GM12864 (cell line): ENCODE measurements around the gene PCDH9.
"Not testable (repeated sequence)": the region's sequence is repeated elsewhere in the genome, so short reads cannot be mapped to it uniquely, and the experiment has no call there.

Experiments used
- DNase-seq: peaks from one replicate; pipeline ENCODE4 v3.0.0-alpha.2; 2011; ENCODE audit warnings: low read depth
- H3K4me3 ChIP-seq: 2 replicates; pipeline ENCODE4 v1.5.1; 2011; ENCODE audit warnings: mild to moderate bottlenecking, low read depth, low read length, control low read depth
- TF ChIP-seq, protein P1 (sequence below): IDR thresholded peaks from 2 replicates; pipeline ENCODE4 v1.5.1; 2011; ENCODE audit warnings: low read depth, mild to moderate bottlenecking, moderate library complexity, low read length, control low read depth, inconsistent platforms; ENCODE audit errors: missing control alignments

PCDH9 gene

DNA sequence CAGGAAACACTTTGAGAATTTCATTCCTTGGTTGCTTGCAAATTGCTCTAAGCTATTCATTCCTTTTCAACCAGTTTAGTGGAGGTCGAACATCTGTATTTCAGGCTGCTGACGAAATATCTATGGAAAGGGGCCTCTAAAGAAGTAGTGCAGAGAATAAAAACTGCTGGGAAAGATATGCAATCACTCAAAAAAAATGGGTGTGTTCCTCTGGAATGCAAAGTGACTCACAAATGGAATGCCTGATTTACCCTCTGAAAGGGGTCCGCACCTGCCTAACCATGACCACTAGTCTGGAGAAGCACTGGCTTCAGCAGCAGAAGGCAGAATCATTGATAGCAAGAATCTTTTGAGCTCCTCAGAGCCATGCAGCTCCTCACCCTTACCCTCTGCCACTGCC is 129.4 kb downstream of the PCDH9 start:
- TF ChIP-seq, protein P1, sequence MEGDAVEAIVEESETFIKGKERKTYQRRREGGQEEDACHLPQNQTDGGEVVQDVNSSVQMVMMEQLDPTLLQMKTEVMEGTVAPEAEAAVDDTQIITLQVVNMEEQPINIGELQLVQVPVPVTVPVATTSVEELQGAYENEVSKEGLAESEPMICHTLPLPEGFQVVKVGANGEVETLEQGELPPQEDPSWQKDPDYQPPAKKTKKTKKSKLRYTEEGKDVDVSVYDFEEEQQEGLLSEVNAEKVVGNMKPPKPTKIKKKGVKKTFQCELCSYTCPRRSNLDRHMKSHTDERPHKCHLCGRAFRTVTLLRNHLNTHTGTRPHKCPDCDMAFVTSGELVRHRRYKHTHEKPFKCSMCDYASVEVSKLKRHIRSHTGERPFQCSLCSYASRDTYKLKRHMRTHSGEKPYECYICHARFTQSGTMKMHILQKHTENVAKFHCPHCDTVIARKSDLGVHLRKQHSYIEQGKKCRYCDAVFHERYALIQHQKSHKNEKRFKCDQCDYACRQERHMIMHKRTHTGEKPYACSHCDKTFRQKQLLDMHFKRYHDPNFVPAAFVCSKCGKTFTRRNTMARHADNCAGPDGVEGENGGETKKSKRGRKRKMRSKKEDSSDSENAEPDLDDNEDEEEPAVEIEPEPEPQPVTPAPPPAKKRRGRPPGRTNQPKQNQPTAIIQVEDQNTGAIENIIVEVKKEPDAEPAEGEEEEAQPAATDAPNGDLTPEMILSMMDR: no peak
- no peak for DNase-seq
- H3K4me3 ChIP-seq: no peak overlapping the region

- no peak overlapping the region for H3K4me3 ChIP-seq
- TF ChIP-seq, protein P1: no peak
- no peak for DNase-seq
Measured at GRCh38 chr13:67099494-67099893, 130.6 kb downstream of the PCDH9 start.

DNA sequence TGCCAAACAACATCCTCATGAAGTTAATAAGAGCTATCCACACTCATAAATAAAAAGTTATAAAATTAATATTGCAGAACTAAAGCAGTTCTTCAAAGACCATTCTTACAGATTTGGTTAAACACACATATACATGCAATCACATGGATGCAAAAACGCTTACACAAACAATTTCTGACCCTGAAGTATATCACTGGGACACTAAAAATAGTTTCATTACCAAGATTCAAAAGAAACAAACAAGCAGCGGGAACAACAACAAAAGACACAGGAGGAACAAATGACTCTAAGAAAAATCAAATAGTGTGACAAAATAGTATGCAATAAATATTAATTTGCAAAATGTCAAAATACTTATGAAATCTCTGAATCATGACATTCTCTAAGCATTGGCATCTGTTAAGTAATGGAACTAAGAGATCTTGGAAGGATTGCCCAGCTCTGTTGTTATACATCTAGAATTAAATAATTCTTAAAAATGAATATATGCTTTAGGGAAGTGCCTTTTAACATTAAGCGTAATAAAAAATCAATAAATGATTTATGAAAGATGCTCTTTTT is 132.2 kb downstream of the PCDH9 start:
- TF ChIP-seq, protein P1: no peak

DNA sequence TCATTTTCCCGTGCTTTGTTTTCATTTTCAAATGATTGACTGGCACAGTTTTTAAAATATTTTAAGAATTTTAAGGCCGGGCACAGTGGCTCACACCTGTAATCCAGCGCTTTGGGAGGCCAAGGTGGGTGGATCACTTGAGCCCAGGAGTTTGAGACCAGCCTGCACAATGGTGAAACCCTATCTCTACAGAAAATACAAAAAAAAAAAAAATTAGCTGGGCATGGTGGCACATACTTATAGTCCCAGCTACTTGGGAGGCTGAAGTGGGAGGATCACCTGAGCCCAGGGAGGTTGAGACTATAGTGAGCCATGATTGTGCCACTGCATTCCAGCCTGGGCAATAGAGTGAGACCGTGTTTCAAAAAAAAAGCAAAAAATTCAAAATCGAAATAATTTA is 133.2 kb downstream of the PCDH9 start:
- DNase-seq, H3K4me3 ChIP-seq: not testable (repeated sequence)

More for the DNA sequence above, 132.2 kb downstream of the PCDH9 start:
- no peak for DNase-seq
- no peak overlapping the region for H3K4me3 ChIP-seq

- no peak overlapping the region for H3K4me3 ChIP-seq
- TF ChIP-seq, protein P1: no peak
- DNase-seq: no peak
Measured at GRCh38 chr13:67096418-67096817, 133.7 kb downstream of the PCDH9 start.

- H3K4me3 ChIP-seq: no peak overlapping the region
- TF ChIP-seq, protein P1: no peak
- DNase-seq: no peak
Measured at GRCh38 chr13:67095621-67096020, 134.5 kb downstream of the PCDH9 start.

- H3K4me3 ChIP-seq: no peak overlapping the region
- no peak for DNase-seq
- TF ChIP-seq, protein P1: no peak
Measured at GRCh38 chr13:67094952-67095351, 135.2 kb downstream of the PCDH9 start.
